Fibroblast of peridontal ligament (primary cell): ENCODE data around the gene VWA2.

ENCODE experiments used
- DNase-seq: peaks from one replicate; pipeline ENCODE4 v3.0.0-alpha.2; 2010; ENCODE audit errors: extremely low read depth

The VWA2 gene

GRCh38 chr10:114239117-114239993, at the start of gene VWA2:
TSS of gene VWA2 (plus strand) at chr10:114239254. CDS start at chr10:114248714, 9,460 bp downstream.
- no peak for DNase-seq

DNA sequence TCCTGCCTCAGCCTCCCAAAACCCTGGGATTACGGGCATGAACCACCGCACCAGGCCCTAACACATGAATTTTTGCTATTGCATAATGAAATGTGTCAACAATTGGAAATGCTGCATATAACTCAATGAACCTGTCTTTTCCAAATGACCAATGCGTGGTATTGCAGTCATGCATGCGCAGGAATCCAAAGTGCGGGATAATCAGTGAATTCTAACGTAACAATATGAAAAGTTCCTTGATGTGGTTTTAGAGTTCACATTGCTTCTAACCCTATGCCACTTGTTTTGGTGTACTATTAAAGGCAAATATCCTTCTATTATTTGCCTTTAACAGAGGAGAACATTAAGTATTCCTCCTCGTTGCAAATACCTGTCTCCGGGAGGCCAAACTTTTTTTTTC, 49.4 kb upstream of the VWA2 start:
- DNase-seq: no peak

DNA sequence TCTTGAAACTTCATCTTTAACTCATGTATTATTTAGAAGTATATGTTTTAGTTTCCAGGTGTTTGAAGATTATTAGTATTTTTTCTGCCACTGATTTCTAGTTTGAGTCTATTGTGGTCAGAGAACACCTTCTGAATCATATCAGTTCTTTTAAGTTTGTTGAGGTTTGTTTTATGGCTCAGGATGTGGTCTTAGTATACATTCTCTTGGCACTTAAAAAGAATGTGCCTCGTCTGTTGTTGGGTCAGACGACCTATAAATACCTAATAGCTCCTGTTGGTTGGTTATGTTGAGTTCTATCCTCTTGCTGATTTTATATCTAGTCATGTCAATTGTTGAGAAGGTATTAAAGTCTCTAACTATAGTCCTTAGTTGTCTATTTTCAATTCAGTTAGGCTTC, 44.0 kb upstream of the VWA2 start:
- DNase-seq: no peak

- DNase-seq: no peak
These were observed 39.8 kb upstream of the VWA2 start for GRCh38 chr10:114199239-114199638.

DNA sequence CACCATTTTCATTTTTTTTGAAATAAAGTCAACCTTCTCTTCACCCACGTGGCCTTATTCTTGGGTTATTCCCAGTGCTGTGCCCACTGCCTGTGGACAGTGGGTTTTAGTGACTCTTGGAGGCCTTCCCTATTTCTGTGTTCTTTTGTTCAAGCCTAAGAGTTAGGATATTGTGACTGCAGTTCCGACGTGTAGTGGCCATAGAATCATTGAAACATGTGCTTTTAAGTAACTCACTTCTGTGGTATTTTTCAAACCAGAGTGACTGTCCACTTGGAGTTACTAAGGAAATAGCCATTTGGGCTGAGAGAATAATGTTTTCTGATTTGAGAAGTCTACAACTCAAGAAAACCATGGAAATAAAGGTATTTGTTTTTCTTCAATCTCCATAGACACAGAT, 36.2 kb upstream of the VWA2 start:
- peak; percentile 9 for DNase-seq

DNA sequence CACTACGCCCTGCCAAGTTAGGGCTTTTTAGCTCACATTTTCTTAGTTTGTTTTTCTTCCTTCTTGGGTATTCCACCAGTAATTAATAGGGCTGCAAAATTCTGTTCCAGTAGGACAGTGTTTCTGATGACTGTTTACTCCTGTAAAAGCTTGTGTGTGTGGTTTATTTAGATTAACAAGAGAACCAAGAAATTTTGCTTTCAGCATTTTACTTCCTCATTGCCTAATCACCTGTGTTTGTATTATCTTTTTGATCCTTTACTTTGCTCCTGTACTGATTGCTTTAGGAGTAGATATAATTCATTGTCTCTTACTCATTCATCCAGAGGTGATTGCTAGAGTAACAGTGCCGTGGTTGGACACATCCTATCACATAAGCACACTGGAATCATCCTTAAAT, 32.2 kb upstream of the VWA2 start:
- no peak for DNase-seq

DNA sequence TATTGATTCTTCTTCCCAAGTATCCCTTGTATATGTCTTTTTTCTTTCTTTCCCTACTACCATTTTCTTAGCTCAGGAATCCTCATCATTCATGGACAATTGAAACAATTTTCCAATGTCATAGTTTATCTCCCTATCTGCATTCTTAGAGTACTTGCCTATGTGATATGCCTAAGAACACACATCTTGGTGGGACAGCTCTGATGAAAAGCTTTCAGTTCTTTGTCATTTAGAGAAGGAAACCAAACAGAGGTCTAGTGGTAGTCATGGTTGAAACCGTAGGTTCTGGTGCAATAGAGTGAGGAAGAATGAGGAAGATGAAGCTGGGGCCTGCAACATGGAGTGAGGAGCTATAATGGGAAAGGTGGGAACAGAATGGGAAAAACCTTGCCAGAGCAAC, 31.7 kb upstream of the VWA2 start:
- no peak for DNase-seq

- no peak for DNase-seq
These were observed 30.7 kb upstream of the VWA2 start for GRCh38 chr10:114208351-114208750.

GRCh38 chr10:114212153-114212552, 26.9 kb upstream of the VWA2 start:
- no peak for DNase-seq

DNA sequence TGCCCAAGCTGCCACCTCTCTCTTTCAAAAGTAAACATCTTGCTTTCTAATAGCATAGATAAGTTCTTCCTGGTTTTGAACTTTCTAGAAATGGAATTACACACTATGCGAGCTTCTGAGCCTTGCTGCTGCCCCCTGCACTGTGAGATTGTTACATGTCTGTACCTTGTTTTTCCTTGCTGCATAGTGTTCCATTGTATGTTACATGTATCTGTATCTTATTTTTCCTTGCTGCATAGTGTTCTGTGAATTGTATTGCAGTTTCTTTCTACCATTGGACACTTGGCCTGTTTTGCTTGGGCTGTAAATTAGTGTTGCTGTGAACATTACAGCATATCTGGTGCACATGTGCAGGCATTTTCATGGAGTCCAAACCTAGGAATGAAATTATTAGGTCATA, 24.0 kb upstream of the VWA2 start:
- DNase-seq: no peak

DNA sequence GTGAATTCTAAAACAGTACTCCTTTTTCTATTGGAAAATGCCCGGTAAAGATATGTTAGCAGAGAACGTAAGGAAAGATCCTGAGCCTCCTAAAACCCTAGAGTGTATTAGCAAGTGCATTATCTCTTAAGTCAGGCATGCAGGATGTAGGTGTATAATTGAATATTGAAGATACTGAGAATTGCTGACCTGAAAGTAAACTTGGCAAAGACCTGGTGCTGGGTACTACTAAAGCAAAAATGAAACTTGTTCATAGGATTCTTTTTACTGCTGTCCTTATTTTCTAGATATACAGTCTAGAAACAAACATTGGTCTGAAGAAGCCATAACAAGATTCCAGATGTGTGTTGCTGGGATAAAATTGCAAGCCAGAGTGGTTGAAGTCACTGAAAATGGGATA, 18.8 kb upstream of the VWA2 start:
- DNase-seq: no peak

GRCh38 chr10:114221235-114221634, 17.8 kb upstream of the VWA2 start:
- DNase-seq: no peak

DNA sequence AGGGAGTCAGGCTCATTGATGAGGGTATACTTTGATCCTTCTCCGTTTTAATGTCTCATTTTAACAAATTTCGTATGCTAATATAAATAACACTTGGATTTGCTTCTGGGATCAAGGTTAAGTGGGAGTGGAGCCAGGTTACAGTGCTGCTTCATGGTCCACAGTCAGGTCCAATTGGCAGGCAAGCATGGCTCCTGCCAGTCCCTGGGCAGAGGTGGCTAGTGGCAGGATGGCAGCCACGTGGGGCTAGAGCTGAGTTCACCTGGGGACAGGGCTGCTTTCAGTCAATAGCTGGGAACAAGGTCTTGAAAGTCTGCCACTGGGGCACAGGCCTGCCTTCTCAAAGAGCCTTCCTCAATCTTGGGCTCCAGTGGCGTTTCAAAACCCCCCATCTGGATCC, 16.0 kb upstream of the VWA2 start:
- no peak for DNase-seq

DNA sequence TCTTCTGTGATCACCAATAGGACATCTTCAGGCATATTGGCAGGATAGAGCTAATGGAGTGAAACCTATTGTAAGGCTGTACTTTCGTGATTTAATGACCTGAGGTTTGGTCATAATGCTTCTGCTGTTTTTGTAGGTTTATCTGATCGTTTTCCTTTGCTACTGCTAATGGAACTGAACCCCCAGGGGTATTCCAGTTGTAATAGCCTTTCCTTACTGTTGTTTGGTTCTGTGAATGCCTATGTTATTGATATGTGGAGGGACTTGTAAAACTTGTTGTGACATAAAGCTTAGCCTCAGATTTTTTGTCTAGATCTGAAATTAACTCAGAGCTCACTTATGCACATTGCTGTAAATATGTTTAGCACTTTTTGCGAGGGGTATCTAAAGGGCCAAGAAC, 10.9 kb upstream of the VWA2 start:
- DNase-seq: no peak

GRCh38 chr10:114232561-114233176, 6.4 kb upstream of the VWA2 start:
- no peak for DNase-seq

DNA sequence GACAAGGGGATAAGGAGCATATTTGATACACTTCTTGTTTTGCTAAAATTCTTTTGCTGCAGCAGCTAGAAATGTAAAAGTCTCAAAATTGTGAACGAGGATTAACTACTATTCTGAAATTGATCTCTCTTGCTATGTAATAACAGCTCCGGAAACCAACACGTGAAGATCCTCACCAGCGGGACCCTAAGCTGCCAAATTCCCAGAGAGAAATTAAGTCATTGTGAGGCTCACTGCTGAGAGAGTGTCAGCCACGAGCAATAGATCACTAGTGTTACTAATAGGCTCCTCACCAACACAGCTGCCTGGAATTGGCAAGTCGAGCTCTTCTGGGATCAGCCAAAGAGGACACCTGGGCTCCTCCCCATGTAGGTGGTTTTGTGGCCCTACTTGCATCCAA, 5.6 kb upstream of the VWA2 start:
- no peak for DNase-seq

- no peak for DNase-seq
These were observed 4.9 kb upstream of the VWA2 start for GRCh38 chr10:114234132-114234531.

DNA sequence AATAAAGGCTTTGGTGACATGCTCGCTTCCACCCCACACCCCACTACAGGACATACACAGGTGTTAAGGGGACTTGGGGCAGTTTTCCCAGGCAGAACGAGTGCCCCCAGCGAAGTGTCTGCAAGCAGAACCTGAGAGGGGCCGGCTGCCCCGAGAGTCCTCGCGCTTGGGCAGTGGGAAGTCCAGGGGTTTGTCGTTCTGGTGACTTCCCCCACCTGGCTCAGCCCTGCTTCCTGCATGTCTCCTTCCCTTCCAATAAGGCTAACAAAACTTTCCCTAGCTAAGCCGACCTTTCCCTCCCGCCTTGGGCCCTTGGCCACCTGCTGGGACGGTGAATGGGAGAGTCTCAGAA, 916 bp downstream of the VWA2 start:
- no peak for DNase-seq

DNA sequence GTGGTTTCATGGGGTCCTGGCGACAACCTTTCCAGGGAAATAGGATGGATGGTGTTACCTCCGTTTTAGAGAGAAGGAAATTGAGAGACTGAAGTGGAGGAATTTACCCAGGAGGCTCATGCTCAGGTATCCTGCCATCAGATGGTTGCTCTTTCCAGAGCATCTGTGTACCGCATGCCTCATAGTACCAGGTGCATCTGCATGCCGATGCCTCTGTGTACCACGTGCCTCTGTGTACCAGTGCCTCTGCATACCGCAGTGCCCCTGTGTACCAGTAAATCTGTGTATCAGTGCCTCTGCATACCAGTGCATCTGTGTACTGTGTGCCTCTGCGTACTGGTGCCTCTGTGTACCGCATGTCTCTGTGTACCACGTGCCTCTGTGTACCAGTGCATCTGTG, 3.2 kb downstream of the VWA2 start:
- no peak for DNase-seq

GRCh38 chr10:114243661-114244060, 4.6 kb downstream of the VWA2 start:
- no peak for DNase-seq

- DNase-seq: no peak
These were observed 5.1 kb downstream of the VWA2 start for GRCh38 chr10:114244126-114244525.

GRCh38 chr10:114245121-114245791, 6.2 kb downstream of the VWA2 start:
- DNase-seq: no peak

DNA sequence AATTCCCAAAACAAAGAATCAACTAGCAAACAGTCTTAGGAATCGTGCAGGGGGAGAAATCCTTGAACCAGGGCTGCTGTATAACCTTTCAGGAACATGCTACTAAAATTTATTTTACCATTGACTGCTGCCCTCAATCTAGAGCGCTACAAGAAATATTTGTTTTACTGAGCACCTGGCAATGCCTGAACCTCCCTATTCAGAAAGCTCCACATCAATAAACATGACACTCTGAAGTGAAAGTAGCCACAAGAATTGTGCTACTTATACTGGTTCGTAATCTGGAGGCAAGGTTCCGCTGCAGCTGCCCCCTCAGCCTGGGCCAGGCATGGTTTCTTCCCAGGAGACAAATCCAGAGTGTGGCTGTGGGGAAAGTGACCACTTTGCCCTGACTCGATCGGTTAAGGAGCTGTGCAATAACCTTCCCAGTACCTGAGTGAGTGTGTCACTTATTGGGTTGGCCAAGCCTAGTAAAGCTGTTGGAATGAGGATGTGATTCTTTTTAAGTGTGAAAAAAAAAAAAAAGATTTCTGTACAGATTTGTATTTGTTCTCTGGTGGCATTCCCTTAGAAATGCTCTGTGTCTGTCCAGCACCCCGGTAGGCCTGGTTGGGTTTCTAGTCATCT, 7.7 kb downstream of the VWA2 start:
- DNase-seq: no peak
